Mesothelial cell of epicardium (in vitro differentiated cells): ENCODE results near the gene FLRT2. TPM values are rescaled to one million over a fixed set of nuclear protein-coding genes. Genes with fewer than 3 reads are reported as not detected.

Experiments
- DNase-seq, 2 experiments: peaks; one replicate each; pipeline ENCODE4 v3.0.0; 2021; ENCODE audit warnings: low spot score in 2 of 2; ENCODE audit not compliant: unreplicated experiment in 2 of 2
- H3K27ac Mint-ChIP-seq: 2 replicates; pipeline ENCODE4 v1.8.0; 2021; ENCODE audit warnings: mixed read lengths
- H3K27me3 Mint-ChIP-seq: 2 replicates; pipeline ENCODE4 v1.8.0; 2021; ENCODE audit warnings: low read depth, mixed read lengths
- H3K36me3 Mint-ChIP-seq: 2 replicates; pipeline ENCODE4 v1.8.0; 2021; ENCODE audit warnings: mixed read lengths
- H3K4me1 Mint-ChIP-seq: 2 replicates; pipeline ENCODE4 v1.8.0; 2021; ENCODE audit warnings: mixed read lengths
- H3K4me3 Mint-ChIP-seq: 2 replicates; pipeline ENCODE4 v1.8.0; 2021; ENCODE audit warnings: mild to moderate bottlenecking, moderate library complexity, mixed read lengths
- H3K9me3 Mint-ChIP-seq: 2 replicates; pipeline ENCODE4 v1.8.0; 2021; ENCODE audit warnings: mixed read lengths
- total RNA-seq: library from RNA; stranded (reverse); gene quantifications from 3 replicates; pipeline ENCODE4 v1.2.1, GENCODE V29; 2021
- TF ChIP-seq, protein P1 (sequence below): fragments of 200-600 bp; sonication (generic); IDR thresholded peaks from one replicate; pipeline ENCODE4 v1.5.0; 2021; ENCODE audit warnings: antibody characterized with exemption; ENCODE audit not compliant: unreplicated experiment

Gene FLRT2
- total RNA-seq, 1 donor from 2014 or later, result 150 TPM

DNA sequence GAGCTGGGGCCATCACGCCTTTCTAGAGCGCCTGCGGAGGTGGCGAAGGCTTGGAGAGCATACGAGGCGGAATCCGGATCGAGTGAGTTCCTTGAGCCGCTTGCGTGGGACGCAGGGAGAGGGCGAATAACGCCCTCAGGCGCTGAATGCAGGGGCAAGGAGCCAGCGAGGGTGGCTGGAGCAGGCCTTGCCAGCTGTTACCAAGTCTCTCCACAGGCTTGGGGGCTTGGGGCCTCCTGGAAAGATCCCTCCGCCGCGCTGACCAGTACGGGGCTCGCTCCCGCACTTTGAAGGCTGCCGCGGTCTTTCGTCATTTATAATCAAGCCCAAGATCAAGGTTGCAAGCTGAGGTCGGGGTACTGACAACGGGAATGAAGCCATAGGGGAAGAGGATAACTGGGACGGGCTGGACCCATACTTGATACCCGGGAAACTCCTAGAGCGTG lies 1.2 kb downstream of the FLRT2 start:
- no peaks in the 10 kb centered on the region for H3K9me3 Mint-ChIP-seq
- no peaks in the 10 kb centered on the region for H3K27me3 Mint-ChIP-seq
- peak in 1 of 2 experiments; percentile 63 for DNase-seq
- H3K27ac Mint-ChIP-seq, result peak overlapping the region; percentile 91
- H3K4me1 Mint-ChIP-seq, result peaks cover 54% of the 10 kb centered on the region
- TF ChIP-seq, protein P1, sequence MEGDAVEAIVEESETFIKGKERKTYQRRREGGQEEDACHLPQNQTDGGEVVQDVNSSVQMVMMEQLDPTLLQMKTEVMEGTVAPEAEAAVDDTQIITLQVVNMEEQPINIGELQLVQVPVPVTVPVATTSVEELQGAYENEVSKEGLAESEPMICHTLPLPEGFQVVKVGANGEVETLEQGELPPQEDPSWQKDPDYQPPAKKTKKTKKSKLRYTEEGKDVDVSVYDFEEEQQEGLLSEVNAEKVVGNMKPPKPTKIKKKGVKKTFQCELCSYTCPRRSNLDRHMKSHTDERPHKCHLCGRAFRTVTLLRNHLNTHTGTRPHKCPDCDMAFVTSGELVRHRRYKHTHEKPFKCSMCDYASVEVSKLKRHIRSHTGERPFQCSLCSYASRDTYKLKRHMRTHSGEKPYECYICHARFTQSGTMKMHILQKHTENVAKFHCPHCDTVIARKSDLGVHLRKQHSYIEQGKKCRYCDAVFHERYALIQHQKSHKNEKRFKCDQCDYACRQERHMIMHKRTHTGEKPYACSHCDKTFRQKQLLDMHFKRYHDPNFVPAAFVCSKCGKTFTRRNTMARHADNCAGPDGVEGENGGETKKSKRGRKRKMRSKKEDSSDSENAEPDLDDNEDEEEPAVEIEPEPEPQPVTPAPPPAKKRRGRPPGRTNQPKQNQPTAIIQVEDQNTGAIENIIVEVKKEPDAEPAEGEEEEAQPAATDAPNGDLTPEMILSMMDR, result no peak
- H3K36me3 Mint-ChIP-seq, result no peaks in the 10 kb centered on the region
- peak overlapping the region; percentile 93 for H3K4me3 Mint-ChIP-seq

DNA sequence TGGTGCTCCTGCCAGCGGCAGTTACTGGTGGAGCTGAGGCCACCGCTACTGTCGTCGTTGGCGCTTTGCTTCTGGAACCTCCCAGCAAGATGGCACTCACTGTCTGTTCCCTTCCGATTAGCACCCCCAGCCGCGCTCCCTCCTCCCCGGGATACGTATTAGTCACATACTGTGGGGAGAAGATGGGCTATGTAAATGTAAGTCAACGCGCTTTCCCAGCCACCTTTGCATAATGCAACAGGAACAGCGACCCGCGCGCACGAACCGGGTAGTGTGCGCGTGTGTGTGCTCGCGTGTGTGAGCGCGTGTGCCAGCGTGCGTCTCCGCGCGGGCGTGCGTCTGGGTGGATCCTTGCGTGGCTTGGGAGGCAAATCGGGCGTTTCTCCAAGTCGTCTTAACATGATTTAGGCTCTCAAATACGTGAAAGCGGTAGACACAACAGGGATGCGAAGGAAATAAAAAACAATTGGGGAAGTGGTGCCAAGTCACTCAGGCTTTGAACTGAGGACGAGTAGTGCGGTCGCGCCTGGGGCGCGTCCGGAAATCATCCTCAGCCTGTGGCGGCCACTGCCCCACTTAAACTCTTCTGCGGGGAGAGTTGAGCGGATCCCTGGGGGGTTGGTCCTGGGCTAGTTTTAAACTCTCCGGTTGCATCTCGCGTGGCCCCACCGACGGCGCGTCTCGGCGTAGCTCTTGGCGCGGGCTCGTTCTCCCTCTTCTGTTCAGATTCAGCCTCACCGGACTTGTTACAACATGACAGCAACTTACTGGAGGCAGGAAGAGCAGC lies 1.8 kb downstream of the FLRT2 start:
- H3K36me3 Mint-ChIP-seq, result no peaks in the 10 kb centered on the region
- DNase-seq, result peak; percentile 37 to 70
- H3K4me1 Mint-ChIP-seq, result peaks cover 61% of the 10 kb centered on the region
- TF ChIP-seq, protein P1, result no peak
- H3K27ac Mint-ChIP-seq, result peak overlapping the region; percentile 91
- no peaks in the 10 kb centered on the region for H3K27me3 Mint-ChIP-seq
- H3K9me3 Mint-ChIP-seq, result no peaks in the 10 kb centered on the region
- H3K4me3 Mint-ChIP-seq, result peak overlapping the region; percentile 93

DNA sequence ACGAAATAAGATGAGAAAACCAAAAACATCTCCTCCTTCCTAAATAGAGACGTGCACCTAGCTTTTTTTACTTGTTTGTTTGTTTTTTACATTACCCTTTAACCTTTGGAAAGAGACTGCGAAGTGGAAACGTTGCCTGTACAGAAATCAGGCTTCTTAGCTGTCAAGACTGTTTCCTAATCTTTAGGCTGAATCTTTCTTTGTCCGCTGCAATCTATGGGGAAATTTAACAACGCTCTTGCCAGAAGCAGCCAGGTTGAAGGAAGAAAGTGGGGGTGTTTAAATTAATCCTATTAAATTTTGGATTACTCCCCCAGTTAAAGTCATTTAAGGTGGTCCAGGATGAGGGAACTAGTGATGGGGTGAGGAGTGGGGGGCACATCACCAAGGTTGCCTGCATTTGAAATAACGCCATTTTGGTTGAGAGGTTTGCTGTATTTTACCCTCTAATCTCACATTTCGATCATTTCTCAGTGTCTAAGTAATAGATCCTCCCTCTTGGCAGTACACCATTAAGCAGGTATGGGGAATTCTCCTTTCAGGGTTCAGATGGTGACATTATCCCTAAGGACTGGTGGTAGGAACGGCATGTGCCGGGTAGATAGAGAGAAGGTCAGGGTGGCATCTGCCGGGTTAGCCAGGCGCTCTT lies 2.6 kb downstream of the FLRT2 start:
- TF ChIP-seq, protein P1, result no peak
- no peak for DNase-seq
- H3K27ac Mint-ChIP-seq, result peak overlapping the region; percentile 91
- no peaks in the 10 kb centered on the region for H3K36me3 Mint-ChIP-seq
- peak overlapping the region; percentile 93 for H3K4me3 Mint-ChIP-seq
- no peaks in the 10 kb centered on the region for H3K9me3 Mint-ChIP-seq
- H3K4me1 Mint-ChIP-seq, result peaks cover 62% of the 10 kb centered on the region
- no peaks in the 10 kb centered on the region for H3K27me3 Mint-ChIP-seq

DNA sequence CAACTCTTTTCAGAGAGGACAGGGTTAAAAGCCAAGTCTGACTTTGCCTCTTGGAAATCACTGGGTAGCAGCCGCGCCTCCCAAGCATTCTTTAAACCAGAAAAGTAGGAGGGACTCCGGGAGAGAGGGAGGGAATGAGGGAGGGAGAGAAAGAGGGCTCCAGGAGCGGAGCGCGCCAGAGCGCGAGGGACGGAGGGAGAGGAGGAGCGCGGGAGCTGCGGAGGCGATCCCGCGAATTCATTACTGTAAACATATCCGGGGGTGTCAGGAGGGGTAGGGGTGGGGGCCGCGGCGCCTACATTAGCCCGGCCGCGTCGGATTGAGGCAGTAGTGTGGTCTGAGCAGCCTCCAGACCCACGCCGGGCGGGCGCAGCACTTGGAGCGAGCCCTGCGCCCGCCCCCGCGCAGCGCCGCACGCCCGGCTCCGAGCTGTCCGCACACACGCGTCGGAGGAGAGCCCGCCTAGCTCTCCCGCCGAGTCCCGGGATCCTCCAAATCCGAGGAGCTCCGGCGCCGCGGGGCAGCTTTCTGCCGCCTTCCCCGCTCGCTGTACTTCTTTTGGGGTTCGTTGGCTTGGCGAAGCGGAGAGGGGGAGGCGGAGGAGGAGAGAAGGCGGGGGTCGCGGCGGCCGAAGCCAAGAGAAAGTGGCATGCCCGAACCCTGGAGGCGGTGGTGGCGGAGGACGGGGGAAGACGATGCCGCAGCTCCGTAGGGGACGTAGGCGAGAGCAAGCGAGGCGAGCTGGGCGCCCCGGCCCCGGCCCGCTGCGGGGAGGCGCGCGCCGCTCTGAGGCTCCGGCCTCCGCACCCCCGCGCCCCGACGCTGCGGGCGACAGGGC lies 3.3 kb downstream of the FLRT2 start:
- Mint-ChIP-seq H3K27ac (peak overlapping the region; percentile 91), H3K9me3 (no peaks in the 10 kb centered on the region), H3K4me1 (peaks cover 62% of the 10 kb centered on the region), H3K27me3 (no peaks in the 10 kb centered on the region), H3K36me3 (no peaks in the 10 kb centered on the region), H3K4me3 (peak overlapping the region; percentile 93)
- TF ChIP-seq, protein P1, result no peak
- peak; percentile 38 to 67 for DNase-seq

DNA sequence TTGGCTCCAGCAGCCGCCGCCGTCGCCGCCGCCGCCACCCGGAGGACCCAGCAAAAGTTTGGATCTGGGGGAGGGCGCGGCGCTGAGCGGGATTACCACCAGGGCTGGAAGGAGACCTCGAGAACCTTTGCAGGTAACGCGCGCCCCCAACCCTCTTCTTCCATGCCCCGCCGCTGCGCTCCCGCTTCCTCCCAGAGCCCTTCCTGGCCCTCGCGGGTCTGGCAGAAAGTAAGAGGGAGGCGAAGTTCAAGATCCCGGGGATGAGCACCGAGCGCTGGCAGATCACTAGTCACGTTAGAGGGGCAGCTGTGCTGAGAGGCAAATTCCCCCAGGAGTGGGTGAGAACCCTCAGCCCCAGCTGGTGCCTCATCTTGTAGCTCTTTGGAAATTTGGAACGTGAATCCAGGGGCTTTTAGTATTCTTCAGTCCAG lies 3.9 kb downstream of the FLRT2 start:
- H3K36me3 Mint-ChIP-seq, result no peaks in the 10 kb centered on the region

More for the DNA sequence above, 3.9 kb downstream of the FLRT2 start:
- TF ChIP-seq, protein P1, result no peak
- no peaks in the 10 kb centered on the region for H3K9me3 Mint-ChIP-seq
- peak overlapping the region; percentile 70 for H3K27ac Mint-ChIP-seq
- no peaks in the 10 kb centered on the region for H3K27me3 Mint-ChIP-seq
- DNase-seq, result peak; percentile 31 to 62
- peak overlapping the region; percentile 81 for H3K4me3 Mint-ChIP-seq
- H3K4me1 Mint-ChIP-seq, result peaks cover 64% of the 10 kb centered on the region
